Vagina (tissue), 2 donors: Measurements from ENCODE around the gene TBC1D30.

Experiments
- CTCF ChIP-seq, 3 experiments: fragments of 450-650 bp in 2 of 3; fragments of 200-600 bp in 1 of 3; sonication (generic) in 1 of 3; IDR thresholded peaks; one replicate each; pipeline ENCODE4 v1.5.1; 2017 to 2019; ENCODE audit warnings: antibody characterized with exemption in 3 of 3, mild to moderate bottlenecking in 2 of 3, moderate library complexity in 2 of 3
- POLR2A ChIP-seq, 2 donors: fragments of 450-650 bp; IDR thresholded peaks; one replicate each; pipeline ENCODE4 v1.6.1; 2017; ENCODE audit warnings: antibody characterized with exemption in 2 of 2, mild to moderate bottlenecking in 2 of 2, moderate library complexity in 2 of 2
- POLR2AphosphoS5 ChIP-seq, 2 donors: sonication (generic); formaldehyde crosslinking; IDR thresholded peaks; one replicate each; pipeline ENCODE4 v1.9.0; 2017; ENCODE audit warnings: antibody characterized with exemption in 2 of 2, mild to moderate bottlenecking in 2 of 2, low read depth in 1 of 2; ENCODE audit not compliant: insufficient read depth in 1 of 2

DNA sequence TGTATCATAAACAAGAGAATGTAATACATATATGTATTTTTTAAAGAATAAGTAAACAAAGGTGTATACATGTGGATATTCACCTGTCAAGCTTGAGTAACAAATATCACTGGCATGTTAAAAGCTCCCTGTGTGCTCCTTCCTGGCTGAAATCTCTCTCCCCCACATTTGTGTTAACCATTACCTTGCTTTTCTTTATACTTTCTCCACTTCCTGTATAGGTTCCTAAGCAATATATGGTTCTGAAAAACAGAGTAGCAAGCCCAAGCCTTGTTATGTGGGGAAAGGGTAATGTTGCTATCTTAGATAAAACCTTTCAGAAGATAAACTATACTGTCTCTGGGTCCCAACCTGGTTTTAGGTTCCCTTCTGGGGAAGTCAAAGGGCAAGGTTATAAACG lies 32.3 kb upstream of the TBC1D30 start:
- TF ChIP-seq POLR2AphosphoS5 (IDR thresholded peaks at IDR 0.05; ENCODE audit: insufficient read depth in 1 of 2, low read depth in 1 of 2) = no peak
- no peak for TF ChIP-seq CTCF (IDR thresholded peaks at IDR 0.05)
- TF ChIP-seq POLR2A (IDR thresholded peaks at IDR 0.05) = no peak
